HG03039 (cell line): Measurements from ENCODE around the gene CRABP2.

Experiments
- ATAC-seq: cut with Tn5 transposase; IDR thresholded peaks from one replicate; pipeline ENCODE4 v1.9.1; 2021; ENCODE audit warnings: mild to moderate bottlenecking, moderate library complexity; ENCODE audit not compliant: unreplicated experiment

Gene CRABP2

DNA sequence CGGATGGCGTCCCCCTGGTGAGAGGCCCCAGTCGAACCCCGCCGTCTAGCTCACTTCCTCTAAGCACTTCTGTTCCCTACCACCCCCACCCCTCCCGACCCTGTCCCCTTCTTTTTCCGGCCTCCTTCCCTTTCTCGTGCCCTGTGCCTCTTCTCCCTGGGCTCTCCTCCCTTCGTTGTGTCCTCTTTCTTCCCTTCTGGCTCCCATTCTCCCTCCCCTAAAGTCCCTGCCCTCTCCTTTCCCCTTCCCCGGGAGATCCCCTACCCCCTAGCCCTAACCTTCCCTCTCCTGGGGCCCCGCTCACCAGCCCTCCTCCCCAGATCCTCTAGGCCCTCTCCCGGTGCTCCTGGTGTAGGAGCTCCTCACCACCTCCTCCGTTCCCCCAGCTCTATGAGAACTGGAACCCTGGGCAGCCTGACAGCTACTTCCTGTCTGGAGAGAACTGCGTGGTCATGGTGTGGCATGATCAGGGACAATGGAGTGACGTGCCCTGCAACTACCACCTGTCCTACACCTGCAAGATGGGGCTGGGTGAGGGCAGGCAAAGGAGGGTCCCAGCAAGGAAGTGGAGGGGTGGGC lies 47.6 kb downstream of the CRABP2 start:
- ATAC-seq = no peak

GRCh38 chr1:156656806-156657740 lies 48.3 kb downstream of the CRABP2 start:
- ATAC-seq = no peak

DNA sequence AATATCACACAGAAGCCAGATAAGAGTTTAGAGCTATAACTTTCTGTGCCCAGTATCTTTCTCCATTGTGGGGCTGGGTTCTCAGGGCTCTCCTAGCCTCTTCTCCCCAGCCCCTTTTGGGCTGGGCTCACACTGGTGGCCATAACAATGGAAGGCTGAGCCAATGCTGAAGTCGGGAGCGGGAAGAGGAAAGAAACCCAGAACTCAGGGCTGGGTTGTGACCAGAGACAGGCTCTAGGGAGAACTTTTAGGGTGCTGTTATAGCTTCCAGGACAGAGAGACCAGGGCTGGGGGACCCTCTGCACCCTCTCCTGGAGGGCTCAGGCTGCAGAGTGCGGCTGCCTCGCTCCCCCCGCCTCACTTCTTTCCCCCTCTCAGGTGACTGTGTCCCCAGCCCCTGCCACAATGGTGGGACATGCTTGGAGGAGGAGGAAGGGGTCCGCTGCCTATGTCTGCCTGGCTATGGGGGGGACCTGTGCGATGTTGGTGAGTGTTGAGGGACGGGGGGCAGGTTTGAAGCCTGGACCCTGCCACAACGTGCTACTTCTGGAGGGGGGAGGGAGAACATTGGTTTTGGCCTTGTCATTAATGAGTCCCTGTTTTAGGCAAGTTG lies 49.4 kb downstream of the CRABP2 start:
- ATAC-seq = no peak

DNA sequence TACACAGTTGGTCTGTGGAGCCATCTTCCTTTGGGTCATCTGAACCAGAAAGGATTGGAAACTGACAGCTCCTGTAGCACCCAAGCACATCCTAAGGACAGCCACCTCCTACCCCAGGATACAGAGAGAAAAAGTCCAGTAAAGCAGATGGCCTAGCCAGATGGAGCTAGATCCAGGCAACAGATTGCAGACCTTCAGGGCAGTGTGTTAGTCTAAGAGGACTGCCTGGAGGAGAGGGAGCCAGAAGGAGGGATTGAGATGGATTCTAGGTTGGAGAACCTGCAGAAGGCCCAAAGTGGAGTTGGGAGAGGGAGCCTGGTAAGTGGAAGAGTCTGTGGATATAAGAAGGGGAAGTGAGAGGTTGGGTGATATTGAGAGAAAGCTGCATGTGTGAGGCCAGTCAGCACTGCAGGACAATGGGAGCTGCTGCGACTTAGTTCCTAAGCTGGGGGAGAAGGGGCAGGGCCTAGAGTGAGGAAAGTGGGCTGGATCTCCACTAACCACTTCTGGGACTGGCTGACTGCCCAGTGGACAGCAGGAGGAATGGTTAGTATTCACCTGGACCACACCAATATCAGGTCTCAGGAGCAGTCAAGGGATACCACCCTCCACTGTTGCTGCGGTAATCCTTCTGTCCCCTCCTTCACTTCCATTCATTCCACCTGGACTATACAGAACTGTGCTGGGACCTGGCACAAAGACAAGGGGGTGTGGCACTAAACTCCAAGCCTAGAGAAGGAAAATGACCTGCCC lies 50.1 kb downstream of the CRABP2 start:
- ATAC-seq = no peak

- ATAC-seq = no peak
These were observed 50.7 kb downstream of the CRABP2 start for GRCh38 chr1:156654700-156655099.

- ATAC-seq = no peak
These were observed 52.4 kb downstream of the CRABP2 start for GRCh38 chr1:156652992-156653355.

GRCh38 chr1:156652131-156652991 lies 53.0 kb downstream of the CRABP2 start:
- ATAC-seq = no peak
